ENCODE measurements around the gene LAMB2. TPM values are rescaled to one million over a fixed set of nuclear protein-coding genes. Genes with fewer than 3 reads are reported as not detected.

The LAMB2 gene
- polyA plus RNA-seq, 1 donor from 2014 or later: not detected

GRCh38 chr3:49135499-49135898, 2.6 kb upstream of the LAMB2 start:
- Mint-ChIP-seq H3K36me3 (peaks cover 3% of the 10 kb centered on the region), H3K27ac (no peak overlapping the region), H3K4me1 (peaks cover 0 to 4% (median 1%) of the 10 kb centered on the region in 3 donors), H3K4me3 (peak overlapping the region in 1 of 4 donors; percentile 52), H3K9me3 (no peaks in the 10 kb centered on the region), H3K27me3 (peaks cover 26% of the 10 kb centered on the region)

GRCh38 chr3:49134471-49135265, 1.8 kb upstream of the LAMB2 start:
- H3K36me3 Mint-ChIP-seq: peaks cover 3% of the 10 kb centered on the region
- H3K4me3 Mint-ChIP-seq: no peak overlapping the region
- peaks cover 25% of the 10 kb centered on the region for H3K27me3 Mint-ChIP-seq
- H3K4me1 Mint-ChIP-seq: peaks cover 0 to 4% (median 1%) of the 10 kb centered on the region in 3 donors
- no peak overlapping the region for H3K27ac Mint-ChIP-seq
- no peaks in the 10 kb centered on the region for H3K9me3 Mint-ChIP-seq

- Mint-ChIP-seq H3K27ac (no peak overlapping the region), H3K4me3 (peak overlapping the region in 2 of 4 donors; percentile 12 to 58), H3K36me3 (peaks cover 3% of the 10 kb centered on the region), H3K27me3 (peaks cover 25% of the 10 kb centered on the region), H3K4me1 (peaks cover 0 to 4% (median 1%) of the 10 kb centered on the region in 3 donors), H3K9me3 (no peaks in the 10 kb centered on the region)
Observed at GRCh38 chr3:49133226-49133951, 539 bp upstream of the LAMB2 start.

GRCh38 chr3:49132073-49132436, 795 bp downstream of the LAMB2 start:
- Mint-ChIP-seq H3K9me3 (no peaks in the 10 kb centered on the region), H3K27me3 (peaks cover 23% of the 10 kb centered on the region), H3K4me3 (peak overlapping the region in 1 of 4 donors; percentile 9), H3K36me3 (peaks cover 3% of the 10 kb centered on the region), H3K4me1 (peaks cover 0 to 4% (median 1%) of the 10 kb centered on the region in 3 donors), H3K27ac (no peak overlapping the region)

GRCh38 chr3:49131576-49131975, 1.3 kb downstream of the LAMB2 start:
- H3K36me3 Mint-ChIP-seq: peaks cover 3% of the 10 kb centered on the region
- no peak overlapping the region for H3K4me3 Mint-ChIP-seq
- H3K4me1 Mint-ChIP-seq: peaks cover 0 to 4% (median 1%) of the 10 kb centered on the region in 3 donors
- H3K9me3 Mint-ChIP-seq: no peaks in the 10 kb centered on the region
- H3K27me3 Mint-ChIP-seq: peaks cover 23% of the 10 kb centered on the region
- H3K27ac Mint-ChIP-seq: no peak overlapping the region

- H3K36me3 Mint-ChIP-seq: peaks cover 3% of the 10 kb centered on the region
- H3K27me3 Mint-ChIP-seq: peaks cover 23% of the 10 kb centered on the region
- no peak overlapping the region for H3K4me3 Mint-ChIP-seq
- H3K9me3 Mint-ChIP-seq: no peaks in the 10 kb centered on the region
- peaks cover 0 to 4% (median 1%) of the 10 kb centered on the region in 3 donors for H3K4me1 Mint-ChIP-seq
- H3K27ac Mint-ChIP-seq: no peak overlapping the region
Observed at GRCh38 chr3:49131040-49131439, 1.8 kb downstream of the LAMB2 start.

- no peak overlapping the region for H3K4me3 Mint-ChIP-seq
- H3K9me3 Mint-ChIP-seq: no peaks in the 10 kb centered on the region
- H3K27ac Mint-ChIP-seq: peak overlapping the region in 1 of 3 donors; percentile 49
- H3K27me3 Mint-ChIP-seq: no peaks in the 10 kb centered on the region
- peaks cover 0 to 2% (median under 1%) of the 10 kb centered on the region in 3 donors for H3K4me1 Mint-ChIP-seq
- peaks cover 1% of the 10 kb centered on the region for H3K36me3 Mint-ChIP-seq
Observed at GRCh38 chr3:49124991-49125670, 7.7 kb downstream of the LAMB2 start.

- Mint-ChIP-seq H3K27me3 (no peaks in the 10 kb centered on the region), H3K27ac (no peak overlapping the region), H3K4me3 (no peak overlapping the region), H3K9me3 (no peaks in the 10 kb centered on the region), H3K36me3 (peaks cover 1% of the 10 kb centered on the region), H3K4me1 (peaks cover 0 to 6% (median 5%) of the 10 kb centered on the region in 3 donors)
Observed at GRCh38 chr3:49124203-49124602, 8.6 kb downstream of the LAMB2 start.

GRCh38 chr3:49123687-49124086, 9.2 kb downstream of the LAMB2 start:
- no peaks in the 10 kb centered on the region for H3K27me3 Mint-ChIP-seq
- peaks cover 1% of the 10 kb centered on the region for H3K36me3 Mint-ChIP-seq
- H3K4me1 Mint-ChIP-seq: peaks cover 0 to 6% (median 5%) of the 10 kb centered on the region in 3 donors
- H3K27ac Mint-ChIP-seq: peak overlapping the region in 1 of 3 donors; percentile 43
- peak overlapping the region in 2 of 4 donors; percentile 33 to 76 for H3K4me3 Mint-ChIP-seq
- no peaks in the 10 kb centered on the region for H3K9me3 Mint-ChIP-seq

GRCh38 chr3:49122886-49123545, 9.8 kb downstream of the LAMB2 start:
- Mint-ChIP-seq H3K27ac (peak overlapping the region in 1 of 3 donors; percentile 43), H3K4me1 (peaks cover 0 to 6% (median 5%) of the 10 kb centered on the region in 3 donors), H3K27me3 (no peaks in the 10 kb centered on the region), H3K4me3 (peak overlapping the region in 1 of 4 donors; percentile 33), H3K36me3 (peaks cover 1% of the 10 kb centered on the region), H3K9me3 (no peaks in the 10 kb centered on the region)

- no peaks in the 10 kb centered on the region for H3K9me3 Mint-ChIP-seq
- peak overlapping the region in 2 of 4 donors; percentile 85 to 91 for H3K4me3 Mint-ChIP-seq
- H3K27me3 Mint-ChIP-seq: no peaks in the 10 kb centered on the region
- peaks cover 1% of the 10 kb centered on the region for H3K36me3 Mint-ChIP-seq
- H3K4me1 Mint-ChIP-seq: peaks cover 0 to 6% (median 5%) of the 10 kb centered on the region in 3 donors
- peak overlapping the region in 2 of 3 donors; percentile 79 to 95 for H3K27ac Mint-ChIP-seq
Observed at GRCh38 chr3:49122451-49122850, 10.4 kb downstream of the LAMB2 start.

GRCh38 chr3:49122022-49122421, 10.8 kb downstream of the LAMB2 start:
- no peaks in the 10 kb centered on the region for H3K9me3 Mint-ChIP-seq
- peaks cover 1% of the 10 kb centered on the region for H3K36me3 Mint-ChIP-seq
- H3K27ac Mint-ChIP-seq: peak overlapping the region; percentile 14 to 95 (median 79)
- no peaks in the 10 kb centered on the region for H3K27me3 Mint-ChIP-seq
- peak overlapping the region in 3 of 4 donors; percentile 34 to 91 (median 85) for H3K4me3 Mint-ChIP-seq
- H3K4me1 Mint-ChIP-seq: peaks cover 0 to 6% (median 5%) of the 10 kb centered on the region in 3 donors

GRCh38 chr3:49121132-49121736, 11.6 kb downstream of the LAMB2 start:
- H3K27me3 Mint-ChIP-seq: no peaks in the 10 kb centered on the region

More at GRCh38 chr3:49121132-49121736, 11.6 kb downstream of the LAMB2 start:
- Mint-ChIP-seq H3K4me3 (peak overlapping the region; percentile 84 to 95 (median 91)), H3K4me1 (peaks cover 0 to 6% (median 5%) of the 10 kb centered on the region in 3 donors), H3K9me3 (no peaks in the 10 kb centered on the region), H3K27ac (peak overlapping the region; percentile 79 to 95 (median 94)), H3K36me3 (peaks cover 4% of the 10 kb centered on the region)
